B cell (primary cell): ENCODE results near the gene EPHB3. TPM values are rescaled to one million over a fixed set of nuclear protein-coding genes. Genes with fewer than 3 reads are reported as not detected.

Source experiments
- ATAC-seq: fragments of 200-7000 bp; cut with Tn5 transposase; one replicate; pipeline ENCODE4 v1.10.0; 2021; ENCODE audit warnings: low read depth, mild to moderate bottlenecking, moderate number of reproducible peaks, moderate library complexity
- CTCF ChIA-PET: fragments of 350-600 bp; sonication (Branson Sonifier 250); formaldehyde crosslinking; loops from one replicate; lab custom pipeline; 2021; ENCODE audit warnings: antibody characterized with exemption, inconsistent platforms; lab: Charles Lee
- POLR2A ChIA-PET: fragments of 350-600 bp; sonication (Branson Sonifier 250); formaldehyde crosslinking; loops from one replicate; lab custom pipeline; 2021; ENCODE audit warnings: antibody characterized with exemption; lab: Charles Lee
- DNase-seq: peaks from one replicate; pipeline ENCODE4 v3.0.0; 2013
- H2AFZ ChIP-seq: 2 replicates; pipeline ENCODE4 v1.6.1; 2012; ENCODE audit warnings: mild to moderate bottlenecking, low read depth, low read length; ENCODE audit not compliant: insufficient read depth, poor library complexity, severe bottlenecking
- H3K27ac ChIP-seq, 2 donors: 1 replicate in 1 of 2; 2 replicates in 1 of 2; pipeline ENCODE4 v1.5.1; 2012 to 2013; ENCODE audit warnings: low read length in 2 of 2, mild to moderate bottlenecking in 2 of 2, moderate library complexity in 1 of 2
- H3K27me3 ChIP-seq, 4 experiments: fragments of 200-600 bp in 1 of 4; sonication (generic) in 1 of 4; replicated peaks in 1 of 4; 1 replicate in 2 of 4; 2 replicates in 2 of 4; pipeline versions ENCODE4 v1.6.1 to v1.7.0; 2013 to 2016; ENCODE audit warnings: low read length in 3 of 4, mild to moderate bottlenecking in 2 of 4, mixed read lengths in 1 of 4, moderate library complexity in 1 of 4; ENCODE audit not compliant: insufficient read depth in 4 of 4, control insufficient read depth in 3 of 4; ENCODE audit errors: control extremely low read depth in 1 of 4
- H3K36me3 ChIP-seq, 2 experiments: replicated peaks in 1 of 2; 1 replicate in 1 of 2; 2 replicates in 1 of 2; pipeline versions ENCODE4 v1.6.1 to v1.7.1; 2013; ENCODE audit warnings: low read length in 1 of 2; ENCODE audit not compliant: insufficient read depth in 2 of 2, control insufficient read depth in 1 of 2; ENCODE audit errors: control extremely low read depth in 1 of 2, extremely low read depth in 1 of 2
- H3K4me1 ChIP-seq, 2 donors: fragments of 200-600 bp in 1 of 2; sonication (generic) in 1 of 2; 1 replicate in 1 of 2; 2 replicates in 1 of 2; pipeline versions ENCODE4 v1.5.1 to v1.6.1; 2013 to 2017; ENCODE audit warnings: low read length in 2 of 2; ENCODE audit not compliant: control insufficient read depth in 2 of 2, insufficient read depth in 2 of 2
- H3K4me2 ChIP-seq: replicated peaks from 2 replicates; pipeline ENCODE3; 2012; ENCODE audit warnings: mild to moderate bottlenecking, low read depth, low read length; ENCODE audit not compliant: poor library complexity, severe bottlenecking
- H3K4me3 ChIP-seq, 5 experiments: fragments of 200-600 bp in 1 of 5; sonication (generic) in 1 of 5; 1 replicate in 3 of 5; 2 replicates in 2 of 5; pipeline versions ENCODE4 v1.5.1 to v1.7.0; 2011 to 2016; ENCODE audit warnings: low read length in 4 of 5, mild to moderate bottlenecking in 4 of 5, low read depth in 2 of 5, control low read depth in 1 of 5, moderate library complexity in 1 of 5; ENCODE audit not compliant: insufficient read depth in 1 of 5; ENCODE audit errors: control extremely low read depth in 1 of 5, extremely low read depth in 1 of 5
- H3K79me2 ChIP-seq: fragments of 200-600 bp; sonication (generic); one replicate; pipeline ENCODE4 v1.6.0; 2016; ENCODE audit warnings: low read length; ENCODE audit not compliant: control insufficient read depth, insufficient read depth
- H3K9ac ChIP-seq: fragments of 200-600 bp; sonication (generic); 2 replicates; pipeline ENCODE4 v1.6.1; 2017; ENCODE audit warnings: mild to moderate bottlenecking, low read length, moderate library complexity
- H3K9me3 ChIP-seq, 3 donors: one replicate each; pipeline versions ENCODE4 v1.6.1 to v1.7.1; 2013; ENCODE audit warnings: low read length in 2 of 3; ENCODE audit not compliant: control insufficient read depth in 2 of 3, insufficient read depth in 1 of 3; ENCODE audit errors: control extremely low read depth in 1 of 3
- H4K20me1 ChIP-seq: 2 replicates; pipeline ENCODE4 v1.6.0; 2012; ENCODE audit warnings: mild to moderate bottlenecking, low read length; ENCODE audit not compliant: insufficient read depth, control insufficient read depth, poor library complexity, severe bottlenecking
- H3K27ac Mint-ChIP-seq: one replicate; pipeline ENCODE4 v1.8.0; 2021; ENCODE audit warnings: mixed read lengths
- H3K27me3 Mint-ChIP-seq: one replicate; pipeline ENCODE4 v1.8.0; 2021; ENCODE audit warnings: mixed read lengths
- H3K4me1 Mint-ChIP-seq: one replicate; pipeline ENCODE4 v1.8.0; 2021; ENCODE audit warnings: mixed read lengths
- H3K4me3 Mint-ChIP-seq: one replicate; pipeline ENCODE4 v1.8.0; 2021; ENCODE audit warnings: mixed read lengths
- H3K9me3 Mint-ChIP-seq: one replicate; pipeline ENCODE4 v1.8.0; 2022; ENCODE audit warnings: mixed read lengths; ENCODE audit not compliant: insufficient read depth
- CTCF ChIP-seq: fragments of 200-600 bp; IDR thresholded peaks from one replicate; pipeline ENCODE4 v1.8.0; 2022; ENCODE audit warnings: antibody characterized with exemption, mild to moderate bottlenecking
- EZH2 ChIP-seq: IDR thresholded peaks from 2 replicates; pipeline ENCODE4 v1.6.1; 2012; ENCODE audit warnings: borderline replicate concordance, low read depth, mild to moderate bottlenecking, moderate library complexity, low read length; ENCODE audit not compliant: insufficient read depth, poor library complexity, severe bottlenecking
- WGBS: methylation state at CpG from one replicate; pipeline ENCODE4 v1.1.5; 2013; ENCODE audit warnings: missing lambda C conversion rate; ENCODE audit not compliant: insufficient coverage; 5-methylcytosine and 5-hydroxymethylcytosine counted together
- intact Hi-C: fragments of 100-400 bp; cut with micrococcal nuclease; formaldehyde crosslinking; loops from one replicate; pipeline ENCODE4 v1.10.0; 2022
- polyA plus RNA-seq: library from polyadenylated mRNA; depleted of rRNA; stranded (reverse); fragments of >200 nt; gene quantifications from 2 replicates; pipeline ENCODE4 v1.2.3, GENCODE V29; 2012
- total RNA-seq, 2 donors: library from RNA; stranded (reverse); fragments of 120-200 nt in 1 of 2; gene quantifications; 1 replicate in 1 of 2; 2 replicates in 1 of 2; pipeline versions ENCODE4 v1.2.3 to v1.2.4, GENCODE V29; 2013 to 2022

Gene EPHB3
- total and polyA plus RNA-seq, 2 donors (not counting 1 experiment from before 2014, with no cell fraction given), result 0.06 to 0.07 TPM

- no peaks in the 10 kb centered on the region for H4K20me1 ChIP-seq
- POLR2A ChIA-PET, result no interaction called here
- H3K36me3 ChIP-seq, result no peaks in the 10 kb centered on the region
- no peak overlapping the region for H3K9ac ChIP-seq
- H3K27ac Mint-ChIP-seq, result no peak overlapping the region
- H3K9me3 Mint-ChIP-seq, result no peaks in the 10 kb centered on the region
- ATAC-seq (no peak), DNase-seq (no peak)
- H3K4me2 ChIP-seq, result peak overlapping the region; percentile 66
- peaks cover 39% of the 10 kb centered on the region for H3K27me3 Mint-ChIP-seq
- no peak for TF ChIP-seq EZH2
- no peak for TF ChIP-seq CTCF
- H3K4me1 ChIP-seq, result peaks cover 9 to 12% of the 10 kb centered on the region in 2 donors
- intact Hi-C loops, result no loop called here
- peaks cover 0 to 34% (median 7%) of the 10 kb centered on the region in 4 experiments for H3K27me3 ChIP-seq
- H2AFZ ChIP-seq, result no peak overlapping the region
- H3K27ac ChIP-seq, result no peak overlapping the region
- peak overlapping the region; percentile 42 for H3K4me3 Mint-ChIP-seq
- H3K4me1 Mint-ChIP-seq, result peaks cover 12% of the 10 kb centered on the region
- H3K9me3 ChIP-seq, result no peaks in the 10 kb centered on the region
- WGBS, result 50% methylated on average over 38 of the region's 42 CpGs
- CTCF ChIA-PET, result interaction anchor here (1.1 kb wide), 1 partner anchor 22 kb away, joined by 3 read pairs; the partner anchor contains the start of gene EPHB3
- no peaks in the 10 kb centered on the region for H3K79me2 ChIP-seq
- no peak overlapping the region for H3K4me3 ChIP-seq
These were observed 21.3 kb downstream of the EPHB3 start for GRCh38 chr3:184582646-184583577.
